Measurements from ENCODE around the gene POU5F2. TPM values are rescaled to one million over a fixed set of nuclear protein-coding genes. Genes with fewer than 3 reads are reported as not detected.

POU5F2 gene
- total and polyA plus RNA-seq, 2 of the 8 experiments (the other 6 are each of a cell fraction or from before 2014, with no cell fraction given) = 0.06 to 0.08 TPM

DNA sequence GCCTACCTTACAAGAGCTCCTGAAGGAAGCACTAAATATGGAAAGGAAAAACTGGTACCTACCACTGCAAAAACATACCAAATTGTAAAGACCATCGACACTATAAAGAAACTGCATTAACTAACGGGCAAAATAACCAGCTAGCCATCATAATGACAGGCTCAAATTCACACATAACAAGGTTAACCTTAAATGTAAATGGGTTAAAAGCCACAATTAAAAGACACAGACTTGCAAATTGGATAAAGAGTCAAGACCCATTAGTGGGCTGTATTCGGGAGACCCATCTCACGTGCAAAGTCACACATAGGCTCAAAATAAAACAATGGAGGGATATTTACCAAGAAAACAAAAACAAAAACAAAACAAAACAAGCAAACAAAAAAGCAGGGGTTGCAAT is 49.4 kb downstream of the POU5F2 start:
- CTCF ChIA-PET (ENCODE audit: partially characterized antibody) = interaction anchor here (1.0 kb wide), 1 partner anchor 11 kb away, joined by 3 read pairs; no protein-coding TSS in a partner anchor
- Histone ChIP-seq H3K18ac (ENCODE audit: extremely low read depth, low read length) (no peak overlapping the region), H3K27ac (ENCODE audit: low read depth, low read length) (no peak overlapping the region), H3K4me1 (replicated peaks in 1 of 4; ENCODE audit: control insufficient read depth in 3 of 4, insufficient read depth in 4 of 4, low read length in 3 of 4) (no peaks in the 10 kb centered on the region), H2BK15ac (ENCODE audit: low read length) (no peak overlapping the region), H2BK120ac (replicated peaks; ENCODE audit: low read depth, low read length) (no peak overlapping the region), H4K8ac (ENCODE audit: extremely low read depth, insufficient read depth, low read length) (no peak overlapping the region), H3K9ac (replicated peaks in 1 of 4; ENCODE audit: extremely low read depth in 1 of 4, low read depth in 3 of 4, low read length in 3 of 4) (no peak overlapping the region), H3K27me3 (replicated peaks in 1 of 4; ENCODE audit: control insufficient read depth in 3 of 4, extremely low read depth in 1 of 4, insufficient read depth in 3 of 4, low read length in 3 of 4) (no peaks in the 10 kb centered on the region), H3K56ac (replicated peaks; ENCODE audit: insufficient read length, low read depth, low read length) (no peak overlapping the region), H3K4me3 (ENCODE audit: extremely low read depth in 1 of 4, insufficient read depth in 2 of 4, low read depth in 3 of 4, low read length in 4 of 4) (no peak overlapping the region), H4K91ac (replicated peaks; ENCODE audit: insufficient read length, low read length) (no peak overlapping the region), H3K36me3 (ENCODE audit: control insufficient read depth in 2 of 4, insufficient read depth in 4 of 4, low read length in 3 of 4) (no peaks in the 10 kb centered on the region), H2AFZ (ENCODE audit: low read length) (no peak overlapping the region), H3K4me2 (ENCODE audit: insufficient read depth in 1 of 2, low read depth in 2 of 2, low read length in 2 of 2) (no peak overlapping the region), H3K79me1 (ENCODE audit: low read depth, low read length) (no peaks in the 10 kb centered on the region), H3K23me2 (ENCODE audit: low read depth, low read length) (no peaks in the 10 kb centered on the region), H3K4ac (replicated peaks; ENCODE audit: insufficient read length, low read depth, low read length) (no peak overlapping the region), H2BK12ac (ENCODE audit: low read depth, low read length) (no peak overlapping the region), H2BK20ac (ENCODE audit: low read length) (no peak overlapping the region), H3K9me3 (ENCODE audit: insufficient read depth in 2 of 2, low read depth in 1 of 2, low read length in 1 of 2) (no peaks in the 10 kb centered on the region), H4K5ac (ENCODE audit: insufficient read length, low read depth, low read length) (no peak overlapping the region), H4K20me1 (replicated peaks in 1 of 2; ENCODE audit: control insufficient read depth in 1 of 2, insufficient read depth in 2 of 2, low read length in 2 of 2) (no peaks in the 10 kb centered on the region), H3K79me2 (ENCODE audit: control insufficient read depth in 1 of 2, insufficient read depth in 2 of 2, low read length in 2 of 2) (no peaks in the 10 kb centered on the region), H2BK5ac (ENCODE audit: low read depth, low read length) (no peak overlapping the region), H3K23ac (ENCODE audit: insufficient read length) (no peak overlapping the region), H2AK5ac (ENCODE audit: low read depth, low read length) (no peak overlapping the region), H3K14ac (ENCODE audit: insufficient read length) (no peak overlapping the region)
- WGBS, 2 experiments (ENCODE audit: extremely low coverage in 1 of 2, insufficient coverage in 1 of 2, insufficient read length in 1 of 2, insufficient replicate concordance in 2 of 2, low coverage in 1 of 2, low lambda C conversion rate in 2 of 2, missing lambda C conversion rate in 1 of 2) = 94% methylated on average over 4 of the region's 4 CpGs; no CpG with 5 or more reads in 1 of the 2 experiments
- POLR2A ChIA-PET (ENCODE audit: partially characterized antibody) = no interaction called here
- FAIRE-seq (no peak), DNase-seq (ENCODE audit: low read depth in 1 of 2, low spot score in 2 of 2) (no peak)
- TF ChIP-seq HDAC6 (IDR thresholded peaks at IDR 0.05; ENCODE audit: low read depth, low read length) (no peak), POLR2AphosphoS5 (IDR thresholded peaks at IDR 0.05; ENCODE audit: low read depth, low read length) (no peak), BCL11A (IDR thresholded peaks at IDR 0.05; ENCODE audit: low read depth in 2 of 2, low read length in 2 of 2) (no peak), JUND (IDR thresholded peaks at IDR 0.05; ENCODE audit: low read length) (no peak), NANOG (IDR thresholded peaks at IDR 0.05; ENCODE audit: insufficient read depth, low read depth, low read length, poor library complexity, severe bottlenecking) (no peak), PHF8 (conservative IDR thresholded peaks at IDR 0.05; ENCODE audit: low read depth, low read length) (no peak), RAD21 (IDR thresholded peaks at IDR 0.05 in 1 of 2, conservative IDR thresholded peaks at IDR 0.05 in 1 of 2; ENCODE audit: low read depth in 2 of 2, low read length in 2 of 2) (no peak), NRF1 (IDR thresholded peaks at IDR 0.05; ENCODE audit: low read depth, low read length) (no peak), SUZ12 (IDR thresholded peaks at IDR 0.05; ENCODE audit: low read length) (no peak), TBP (IDR thresholded peaks at IDR 0.05; ENCODE audit: low read depth, low read length) (no peak), TEAD4 (IDR thresholded peaks at IDR 0.05; ENCODE audit: low read depth, low read length) (no peak)
